Endometrium (tissue), 2 donors: ENCODE results near the gene VWC2.
A peak's percentile ranks its signal among the peaks of the same experiment; 100 is the strongest.
"Not testable (repeated sequence)": the region's sequence is repeated elsewhere in the genome, so short reads cannot be mapped to it uniquely, and the experiment has no call there.

Experiments
- FAIRE-seq: peaks from 2 replicates; lab custom pipeline; 2012; peaks lifted over from hg19 to GRCh38; lab: Jason Lieb, UNC
- donor health status: control.
- donor health status: control.

Gene VWC2

DNA sequence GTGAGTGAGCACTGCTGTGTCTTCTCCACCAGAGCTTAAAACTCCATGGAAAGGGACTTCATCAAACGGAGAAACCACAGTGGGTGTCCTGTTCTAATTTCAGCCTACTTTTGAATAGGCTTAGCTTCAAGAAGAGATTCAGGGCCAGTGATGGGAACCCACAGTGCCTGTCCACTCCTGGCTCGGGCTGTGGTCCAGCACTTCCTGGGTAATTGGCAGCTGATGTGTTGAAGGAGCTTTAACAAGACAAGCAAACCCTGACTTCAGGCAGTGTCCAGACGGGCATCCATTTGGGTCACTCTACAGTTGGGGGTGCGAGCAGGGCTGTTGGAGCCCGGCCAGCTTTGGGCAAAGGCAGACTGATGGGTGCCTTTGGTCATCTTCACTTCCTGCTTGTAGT, 14.5 kb downstream of the VWC2 start:
- FAIRE-seq = no peak

DNA sequence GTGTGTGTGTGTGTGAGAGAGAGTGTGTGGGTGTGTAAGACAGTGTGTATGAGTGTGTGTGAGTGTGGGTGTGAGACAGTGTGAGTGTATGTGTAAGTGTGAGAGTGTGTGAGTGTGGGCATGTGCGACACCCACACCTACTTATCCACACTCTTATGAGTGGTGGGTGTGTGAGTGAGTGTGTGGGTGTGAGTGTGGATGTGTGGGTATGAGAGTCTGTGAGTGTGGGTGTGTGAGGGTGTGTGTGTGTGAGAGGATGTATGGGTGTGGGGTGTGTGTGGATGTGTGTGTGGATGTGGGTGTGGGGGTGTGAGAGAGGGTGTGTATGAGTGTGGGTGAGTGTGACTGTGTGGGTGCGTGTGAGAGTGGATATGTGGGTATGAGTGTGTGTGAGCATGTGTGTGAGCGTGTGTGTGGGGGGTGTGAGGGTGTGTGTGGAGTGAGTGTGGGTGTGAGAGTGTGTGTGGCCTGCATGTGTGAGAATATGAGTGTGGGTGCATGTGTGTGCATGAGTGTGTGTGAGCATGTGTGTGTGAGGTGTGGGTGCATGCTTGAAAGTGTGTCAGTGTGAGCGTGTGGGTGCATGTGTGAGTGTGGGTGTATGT, 15.1 kb downstream of the VWC2 start:
- FAIRE-seq = no peak

DNA sequence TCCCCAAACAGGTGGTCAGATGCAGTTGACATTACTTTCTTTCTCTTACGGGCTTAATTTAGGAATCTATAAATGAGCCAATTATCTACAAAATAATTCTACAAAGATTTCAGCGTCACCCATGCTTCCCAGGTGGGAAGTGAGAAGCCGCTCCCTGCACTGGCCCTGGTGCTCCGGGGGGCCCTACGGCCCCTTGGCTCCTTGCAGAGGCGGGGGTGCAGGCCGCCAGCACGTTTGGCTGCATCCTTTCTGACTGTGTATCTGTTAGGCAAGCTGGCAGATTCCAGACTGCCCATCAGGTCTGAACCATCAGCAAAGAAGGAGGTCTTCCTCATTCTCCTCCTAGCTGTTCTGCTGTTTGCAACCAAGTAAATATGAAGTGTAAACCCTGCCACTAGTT, 16.3 kb downstream of the VWC2 start:
- FAIRE-seq = no peak

DNA sequence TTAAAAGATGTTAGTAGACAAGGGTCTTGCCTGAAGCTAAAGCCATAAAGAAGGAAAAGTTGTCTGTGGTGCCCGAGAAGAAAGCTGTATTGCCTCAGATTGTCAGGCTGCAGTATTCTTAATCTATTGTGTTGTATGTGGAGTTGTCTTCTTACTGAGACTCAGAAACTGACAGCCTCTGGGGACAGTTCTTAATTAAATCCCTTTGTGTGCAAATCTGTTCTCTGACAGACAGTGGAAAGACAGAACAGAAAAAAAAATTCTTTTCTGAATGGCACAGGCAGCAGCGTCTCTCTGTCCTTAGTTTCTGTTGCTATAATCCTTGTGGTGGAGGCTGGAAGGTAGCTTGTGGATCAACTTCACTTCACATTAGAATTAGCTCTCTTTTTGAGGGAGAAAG, 16.8 kb downstream of the VWC2 start:
- FAIRE-seq = no peak

DNA sequence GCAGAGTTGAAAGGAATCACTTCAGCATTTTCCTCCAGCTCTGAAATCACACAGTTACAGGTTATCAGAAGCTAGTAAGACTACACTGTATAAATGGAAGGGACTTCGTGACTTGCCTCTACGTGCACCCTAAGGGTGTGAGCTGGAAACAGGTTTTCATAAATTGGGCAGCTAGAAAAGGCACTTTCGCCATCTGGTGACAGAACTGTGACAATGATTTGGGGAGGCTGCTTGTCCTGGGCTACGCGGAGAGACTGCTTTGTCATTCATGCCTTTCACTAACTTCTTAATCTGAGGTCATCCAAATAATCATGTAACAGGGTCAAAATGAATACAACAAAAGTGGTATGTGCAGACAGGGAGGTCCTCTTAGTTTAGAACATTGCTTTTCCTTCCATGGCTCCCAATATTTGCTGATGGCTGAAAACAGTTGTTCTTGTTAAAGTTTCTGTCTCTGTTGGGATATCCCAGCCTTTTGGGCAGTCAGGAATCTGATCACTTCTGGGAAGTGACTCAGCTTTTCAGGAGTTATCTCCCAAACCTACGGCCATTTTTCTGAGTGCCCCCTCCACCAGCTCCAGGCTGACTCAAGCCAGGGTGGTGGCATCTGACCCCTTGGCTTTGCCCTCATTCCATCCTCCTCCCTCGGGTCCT, 17.8 kb downstream of the VWC2 start:
- no peak for FAIRE-seq

DNA sequence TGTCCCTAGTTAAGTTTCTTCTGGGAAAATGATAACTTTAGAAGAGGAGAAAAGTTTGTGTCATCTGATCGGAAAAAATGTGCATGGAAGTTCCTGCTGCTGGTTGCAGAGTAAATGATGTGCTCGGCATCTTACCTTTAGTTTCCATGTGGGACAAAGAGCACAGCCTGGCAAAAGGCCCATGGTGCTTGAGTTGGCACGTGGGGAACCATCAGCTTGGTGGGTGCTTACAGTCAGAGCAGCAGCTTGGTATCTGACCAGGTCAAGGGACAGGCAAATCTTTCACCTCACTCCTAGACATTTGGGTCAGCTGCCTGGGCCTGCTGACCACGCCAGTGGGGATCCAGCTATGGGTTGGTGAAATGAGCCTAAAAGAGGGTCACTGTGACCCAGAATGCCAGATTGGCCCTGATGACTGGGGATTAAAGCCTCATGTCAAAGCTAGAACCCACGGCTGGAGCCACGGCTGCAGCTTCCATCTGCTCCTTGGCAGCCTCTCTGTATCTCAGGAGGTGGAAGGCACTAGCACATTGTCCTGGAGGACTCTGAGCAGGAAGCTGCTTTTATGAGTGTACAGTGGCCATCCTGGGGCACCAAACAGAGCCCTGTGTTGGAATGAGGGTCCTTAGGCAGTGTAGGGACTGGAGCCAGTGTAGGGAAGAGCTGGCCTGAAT, 24.7 kb downstream of the VWC2 start:
- FAIRE-seq = no peak

DNA sequence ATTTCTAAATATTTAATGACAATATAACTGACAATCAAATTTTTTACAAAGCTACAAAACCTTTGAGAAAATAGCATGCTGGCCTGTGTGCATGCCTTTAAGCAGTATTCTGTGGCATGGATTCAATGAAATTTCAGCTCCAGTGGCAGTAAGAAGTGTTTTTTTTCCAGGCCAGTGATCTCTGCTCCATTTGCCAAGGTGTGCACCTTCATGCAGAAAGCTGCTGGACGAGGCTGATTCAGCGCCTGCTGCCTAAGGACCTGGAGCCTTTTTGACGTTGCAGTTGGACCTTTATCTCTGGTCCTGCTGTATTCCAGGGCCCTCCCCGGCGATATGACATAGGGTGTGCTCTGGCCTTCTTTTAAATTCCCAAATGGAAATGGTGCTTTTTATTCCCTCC, 26.6 kb downstream of the VWC2 start:
- FAIRE-seq = no peak

DNA sequence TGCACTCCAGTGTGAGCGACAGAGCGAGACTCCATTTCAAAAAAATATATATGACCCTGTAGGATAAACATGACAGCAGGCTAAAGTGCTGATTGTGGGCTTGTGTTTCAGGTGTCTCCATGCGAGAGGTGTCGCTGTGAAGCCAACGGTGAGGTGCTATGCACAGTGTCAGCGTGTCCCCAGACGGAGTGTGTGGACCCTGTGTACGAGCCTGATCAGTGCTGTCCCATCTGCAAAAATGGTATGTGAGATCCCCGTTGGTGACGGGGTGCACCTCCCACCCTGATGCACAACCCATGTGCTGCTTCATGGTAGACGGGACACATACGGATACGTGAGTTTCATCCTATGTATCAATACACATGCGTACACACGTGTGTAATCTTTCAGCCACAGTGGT, 29.2 kb downstream of the VWC2 start:
- no peak for FAIRE-seq

DNA sequence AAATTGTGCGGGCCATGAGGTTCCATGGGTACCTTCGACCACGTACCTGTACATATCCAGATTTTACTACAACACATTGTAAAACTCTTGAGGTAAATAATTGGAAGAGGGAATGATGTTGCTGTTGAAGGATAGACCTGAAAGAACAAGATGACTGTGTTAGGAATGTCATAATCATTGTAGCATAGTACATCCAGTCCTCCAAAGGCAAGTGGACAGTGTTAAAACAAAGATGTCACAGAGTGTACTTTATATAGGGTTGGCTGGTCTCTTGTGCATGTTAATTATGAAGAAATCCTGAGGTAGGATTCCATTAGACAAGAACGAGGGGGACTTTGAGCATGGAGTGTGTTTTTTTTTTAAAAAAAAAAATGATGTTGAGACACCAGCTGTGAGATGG, 30.4 kb downstream of the VWC2 start:
- FAIRE-seq = no peak

DNA sequence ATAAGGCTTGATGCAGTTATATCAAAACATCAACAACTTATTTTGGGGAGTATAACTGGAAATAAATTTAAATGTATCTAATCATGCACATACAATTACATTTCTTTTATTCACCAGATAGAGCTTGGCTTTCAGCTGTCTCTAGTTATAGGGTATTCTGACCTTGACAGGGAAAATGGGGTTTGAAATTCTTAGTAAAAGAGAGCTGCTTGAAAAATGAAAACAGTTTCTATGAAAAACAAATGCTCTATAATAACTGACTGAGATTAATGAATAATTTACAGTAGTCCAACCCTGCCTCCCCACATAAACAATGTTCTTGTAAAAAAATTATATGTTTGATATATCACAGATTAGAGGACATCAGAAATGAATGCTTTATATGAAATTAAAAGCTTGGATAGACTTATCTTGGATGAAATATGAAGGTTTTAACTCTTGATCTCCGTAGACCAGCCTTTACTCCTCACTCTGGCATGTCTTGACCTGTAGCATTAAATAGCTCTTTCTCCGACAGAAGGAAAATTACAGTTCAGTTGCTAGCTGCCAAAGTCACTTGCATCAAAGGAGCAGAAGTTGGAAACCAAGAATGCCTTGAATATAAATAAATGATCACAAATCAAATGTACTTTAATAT, 32.1 kb downstream of the VWC2 start:
- peak; percentile 81 for FAIRE-seq

DNA sequence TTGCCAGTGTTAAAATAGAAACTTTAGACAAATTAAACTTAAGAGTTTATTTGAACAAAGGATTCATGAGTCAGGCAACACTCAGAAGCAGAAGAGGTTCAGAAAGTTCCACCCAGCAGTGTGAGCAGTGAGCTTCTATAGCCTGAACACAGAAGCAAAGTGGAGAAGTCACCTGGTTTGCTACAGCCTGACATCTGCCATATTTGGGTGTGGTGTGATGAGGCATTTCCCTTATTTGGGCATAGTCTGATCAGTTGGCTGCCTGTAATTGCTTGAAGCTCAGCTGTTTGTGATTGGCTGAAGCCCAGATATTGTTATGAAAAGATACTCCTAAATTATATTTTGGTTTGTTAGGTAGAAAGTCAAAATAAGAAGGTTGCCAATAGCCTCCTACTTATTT, 39.1 kb downstream of the VWC2 start:
- no peak for FAIRE-seq

DNA sequence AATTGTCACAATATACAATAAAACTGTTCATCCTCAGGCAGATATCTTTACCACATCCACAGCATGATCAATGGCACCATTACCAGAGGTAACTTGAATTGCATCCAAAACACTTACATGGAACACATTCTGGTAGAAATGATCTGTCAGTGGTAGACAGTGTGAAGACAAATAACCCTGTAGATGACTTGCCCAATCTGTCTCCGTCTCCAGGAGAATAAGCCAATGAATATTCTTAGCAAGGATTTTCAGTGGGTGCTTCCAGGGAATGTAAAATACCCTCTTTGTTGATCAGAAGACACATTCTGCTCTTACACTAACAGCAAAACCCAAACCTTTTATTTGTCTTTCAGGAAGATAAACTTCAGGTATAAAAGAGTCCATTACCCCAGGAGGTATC, 43.8 kb downstream of the VWC2 start:
- no peak for FAIRE-seq

DNA sequence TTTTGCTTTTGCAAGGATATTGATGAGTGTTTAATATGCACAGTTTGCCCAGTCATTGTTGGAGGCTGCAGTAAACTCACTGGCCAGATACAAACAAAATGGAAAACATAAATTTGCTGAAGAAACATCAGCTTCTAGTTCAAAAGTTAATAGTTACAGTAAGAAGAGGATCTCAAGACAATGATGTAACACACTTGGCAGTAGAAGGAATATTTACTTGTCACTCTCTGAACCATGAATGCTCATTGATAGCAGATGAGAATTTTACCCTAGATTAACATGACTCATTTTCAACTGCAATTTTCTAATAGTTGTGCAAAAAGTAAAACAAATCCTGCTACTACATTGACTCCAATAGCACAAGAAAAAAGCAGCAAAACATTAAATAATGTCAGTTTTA, 47.7 kb downstream of the VWC2 start:
- FAIRE-seq = peak; percentile 93

DNA sequence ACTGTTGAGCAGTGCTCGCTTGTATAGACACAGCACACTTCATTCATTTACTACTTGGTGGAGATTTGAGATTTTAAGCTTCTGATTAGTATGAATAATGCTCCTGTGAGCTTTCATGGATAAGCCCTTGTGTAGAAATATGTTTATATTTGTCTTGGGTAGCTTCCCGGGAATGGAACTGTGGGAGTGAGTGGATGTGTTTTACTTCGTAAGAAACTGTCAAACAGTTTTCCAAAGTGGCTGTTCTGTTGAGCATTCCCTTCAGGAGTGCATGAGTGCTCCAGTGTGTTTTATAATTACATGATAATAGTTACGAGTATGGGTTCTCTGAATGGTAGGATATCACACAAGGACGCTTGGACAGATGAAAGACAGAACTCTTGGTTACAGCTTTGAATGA, 49.4 kb downstream of the VWC2 start:
- peak; percentile 95 for FAIRE-seq

DNA sequence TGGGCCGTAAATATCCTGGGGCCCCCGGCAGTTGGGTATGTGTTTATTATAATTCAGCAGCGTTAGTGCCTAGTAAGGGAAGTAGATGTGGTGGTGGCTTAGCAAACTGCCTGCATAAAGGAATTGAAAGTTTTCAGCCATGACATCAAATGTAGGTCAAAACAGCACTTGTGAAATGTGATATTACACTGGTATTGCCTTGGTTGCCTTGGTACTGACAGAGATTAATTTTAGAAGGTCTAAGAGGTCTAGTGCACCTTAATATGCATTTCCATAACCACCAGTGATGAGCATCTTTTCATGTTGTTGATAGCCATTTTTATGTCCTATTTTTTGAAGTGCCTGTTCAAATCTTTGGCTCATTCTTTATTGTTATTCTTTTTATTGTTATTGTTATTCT, 50.1 kb downstream of the VWC2 start:
- FAIRE-seq = no peak

DNA sequence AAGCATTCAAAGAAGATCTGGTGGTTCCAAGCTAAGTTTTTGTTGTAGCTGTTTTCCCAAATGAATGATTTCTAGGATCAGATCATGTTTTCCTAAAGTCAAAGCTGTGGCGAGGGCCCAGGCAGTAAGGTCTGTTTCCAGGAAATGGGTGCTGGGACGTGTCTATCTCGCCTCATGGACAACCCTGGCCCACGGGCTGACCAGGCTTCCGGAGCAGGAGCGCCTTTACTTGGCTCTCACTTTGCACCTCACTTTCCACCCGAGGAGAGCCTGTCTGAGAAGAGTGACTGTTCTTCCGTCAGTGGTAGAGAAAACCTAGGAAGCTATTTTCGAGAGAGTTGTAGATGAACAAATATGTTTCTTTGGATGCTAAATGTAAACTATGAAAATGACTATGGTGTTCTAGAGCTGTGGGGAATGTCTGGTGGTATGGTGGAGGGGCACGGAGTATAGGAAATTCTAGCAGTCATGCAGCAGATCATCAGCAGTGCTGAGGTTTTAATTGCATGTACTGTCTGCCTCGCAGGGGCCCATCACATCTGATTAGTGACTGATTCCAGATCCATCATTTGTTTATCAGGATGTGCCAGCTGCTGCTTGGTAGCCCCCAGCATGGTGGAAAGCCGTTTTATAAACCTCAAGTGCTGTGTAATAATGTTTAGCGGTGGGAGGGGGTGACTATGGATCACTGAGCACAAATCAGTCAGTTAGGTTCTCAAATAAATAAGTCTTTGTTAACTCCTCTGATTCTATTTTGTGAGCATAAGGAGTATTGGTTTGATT, 66.6 kb downstream of the VWC2 start:
- no peak for FAIRE-seq

DNA sequence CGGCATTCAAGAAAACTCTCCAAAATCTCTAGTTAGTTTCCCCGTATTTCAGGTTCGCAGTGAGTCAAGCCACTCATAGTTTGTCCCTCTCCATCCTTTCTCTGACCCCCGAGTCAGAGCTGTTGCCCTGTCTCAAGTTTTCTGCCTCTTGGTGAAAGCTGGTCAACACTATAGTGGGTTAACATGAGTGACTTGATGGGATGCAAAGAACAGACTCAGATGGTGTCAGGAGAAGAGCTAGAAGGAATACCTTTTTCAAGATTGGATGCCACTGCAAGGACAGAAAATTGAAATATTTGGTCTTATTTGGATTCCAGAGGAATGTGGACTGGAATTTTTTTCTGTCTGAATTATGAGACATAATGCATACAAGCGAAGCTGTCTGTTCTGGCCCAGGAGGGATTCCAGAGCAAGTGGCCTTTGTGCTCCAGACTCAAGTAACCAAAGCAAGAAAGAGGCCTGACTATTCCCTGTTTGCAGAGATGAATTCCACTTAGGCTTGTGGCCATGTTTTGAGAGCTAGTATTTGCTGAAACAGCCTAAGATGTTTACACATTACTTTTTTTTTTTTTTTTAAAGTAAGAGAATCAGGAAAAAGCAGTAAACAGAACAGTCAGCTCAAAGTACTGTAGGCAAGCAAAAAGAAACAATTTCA, 67.4 kb downstream of the VWC2 start:
- FAIRE-seq = peak; percentile 81

DNA sequence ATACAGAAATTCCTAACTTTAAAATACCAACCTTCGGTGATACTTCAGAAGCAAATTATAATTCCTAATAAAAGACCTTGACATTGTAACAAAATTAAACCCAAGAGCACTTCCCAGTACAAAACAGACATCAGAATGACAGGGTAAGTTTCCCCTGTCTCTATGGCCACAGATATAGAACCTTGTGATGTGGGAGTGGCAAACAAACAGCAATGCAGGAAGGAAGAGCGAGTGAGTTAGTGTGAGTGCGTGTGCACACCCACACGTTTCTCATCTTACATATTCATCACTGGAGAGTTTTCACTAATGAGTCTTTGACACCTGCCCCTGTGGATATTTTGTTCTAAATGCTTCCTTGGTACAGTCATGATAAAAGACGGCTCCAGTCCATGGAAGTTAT, 72.2 kb downstream of the VWC2 start:
- no peak for FAIRE-seq

DNA sequence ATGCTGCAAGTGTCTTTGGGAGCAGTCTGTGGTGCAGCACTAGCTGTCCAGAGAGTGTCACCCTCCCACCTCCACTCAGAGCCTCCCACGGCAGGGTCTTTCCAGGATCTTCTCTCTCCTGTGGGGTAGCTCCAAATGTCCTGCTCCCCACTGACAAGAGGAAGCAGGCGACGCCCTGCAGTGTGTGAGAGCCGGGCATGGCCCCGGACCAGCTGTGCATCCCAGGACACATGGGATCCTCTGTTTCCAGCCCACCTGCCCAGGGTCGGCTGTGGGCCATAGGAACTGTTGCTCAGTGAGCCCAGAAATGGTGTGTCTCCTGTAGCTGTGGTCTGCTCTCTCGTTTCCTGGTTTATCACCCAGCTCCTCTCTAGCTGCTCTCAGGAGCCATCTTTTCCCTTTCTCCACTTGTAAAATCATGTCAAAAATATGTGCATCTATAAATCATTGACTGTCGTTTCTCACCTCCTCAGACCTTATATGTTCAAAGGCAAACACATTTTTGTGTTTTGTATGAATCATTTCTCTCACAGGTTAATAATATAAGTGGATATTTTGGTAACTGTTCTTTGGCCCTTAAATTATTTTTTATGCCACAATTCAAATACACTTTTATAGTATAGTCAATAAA, 74.9 kb downstream of the VWC2 start:
- FAIRE-seq = no peak

DNA sequence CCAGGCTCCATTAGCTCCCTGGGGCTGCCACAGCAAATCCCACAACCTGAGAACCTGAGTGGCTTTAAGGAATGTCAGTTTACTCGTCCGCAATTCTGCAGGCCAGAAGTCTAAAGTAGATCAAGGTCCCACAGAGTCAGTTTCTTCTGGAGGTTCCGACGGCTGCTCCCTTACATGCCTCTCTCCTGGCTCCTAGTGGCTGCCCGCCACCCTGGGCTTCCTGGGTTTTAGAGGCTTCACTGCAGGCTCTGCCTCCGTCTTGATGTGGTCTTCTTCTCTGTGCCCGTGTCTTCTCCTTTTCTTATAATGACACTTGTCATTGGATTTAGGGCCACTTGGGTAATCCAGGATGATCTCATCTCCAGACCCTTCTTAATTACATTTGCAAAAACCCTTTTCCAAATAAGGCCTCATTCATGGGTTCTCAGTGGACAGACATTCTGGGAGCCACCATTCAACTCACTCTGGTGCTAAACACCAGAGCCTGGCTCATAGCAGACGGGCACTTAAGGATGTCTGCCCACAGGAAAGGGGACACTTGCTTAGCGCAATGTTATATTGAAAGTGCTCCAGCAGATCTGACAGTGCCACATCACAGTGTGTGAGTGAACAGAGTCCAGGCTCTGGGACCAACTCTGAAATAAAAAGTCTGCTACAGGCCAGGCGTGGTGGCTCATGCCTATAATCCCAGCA, 77.6 kb downstream of the VWC2 start:
- FAIRE-seq = no peak

DNA sequence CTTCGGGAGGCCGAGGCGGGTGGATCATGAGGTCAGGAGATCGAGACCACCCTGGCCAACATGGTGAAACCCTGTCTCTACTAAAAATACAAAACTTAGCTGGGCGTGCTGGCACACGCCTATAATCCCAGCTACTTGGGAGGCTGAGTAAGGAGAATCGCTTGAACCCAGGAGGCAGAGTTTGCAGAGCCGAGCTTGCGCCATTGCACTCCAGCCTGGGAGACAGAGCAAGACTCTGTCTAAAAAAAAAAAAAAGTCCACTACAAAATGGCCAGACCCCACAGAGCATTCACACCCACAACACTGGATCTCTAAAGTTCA, 78.1 kb downstream of the VWC2 start:
- FAIRE-seq = not testable (repeated sequence)
